Endothelial cell of umbilical vein (primary cell): ENCODE results near the gene SMARCA4. TPM values are rescaled to one million over a fixed set of nuclear protein-coding genes. Genes with fewer than 3 reads are reported as not detected.

Experiments
- BruUV-seq: library from RNA; stranded (reverse); fragments of 400-500 nt; replicated peaks from 2 replicates; lab custom pipeline; 2021; lab: Mats Ljungman, UMichigan
- CTCF ChIA-PET: fragments of 300-600, 350-600 bp; sonication (Branson Sonifier 250); formaldehyde crosslinking; loops from one replicate; lab custom pipeline; 2021; ENCODE audit warnings: antibody characterized with exemption, inconsistent platforms; lab: Charles Lee
- POLR2A ChIA-PET: fragments of 300-600, 350-600 bp; sonication (Branson Sonifier 250); formaldehyde crosslinking; loops from one replicate; lab custom pipeline; 2021; ENCODE audit warnings: antibody characterized with exemption, inconsistent platforms; lab: Charles Lee
- DNase-seq: peaks from one replicate; pipeline ENCODE4 v3.0.0-alpha.2; 2011; ENCODE audit warnings: low read depth, low spot score
- FAIRE-seq: peaks from 2 replicates; lab custom pipeline; 2011; peaks lifted over from hg19 to GRCh38; lab: Jason Lieb, UNC
- H2AFZ ChIP-seq: 2 replicates; pipeline ENCODE4 v1.6.0; 2012; ENCODE audit warnings: low read depth, low read length, control low read depth, inconsistent platforms
- H3K27ac ChIP-seq: 2 replicates; pipeline ENCODE4 v1.5.1; 2011; ENCODE audit warnings: low read depth, mild to moderate bottlenecking, control low read depth, low read length, moderate library complexity; ENCODE audit not compliant: insufficient read depth
- H3K27me3 ChIP-seq, 2 experiments: 2 replicates each; pipeline versions ENCODE4 v1.6.0 to v1.6.1; 2011; ENCODE audit warnings: low read length in 2 of 2, mixed read lengths in 1 of 2; ENCODE audit not compliant: control insufficient read depth in 2 of 2, insufficient read depth in 2 of 2
- H3K36me3 ChIP-seq, 2 experiments: 2 replicates in 1 of 2; 3 replicates in 1 of 2; pipeline ENCODE4 v1.5.1; 2011; ENCODE audit warnings: low read length in 2 of 2, mild to moderate bottlenecking in 1 of 2, moderate library complexity in 1 of 2; ENCODE audit not compliant: control insufficient read depth in 2 of 2, insufficient read depth in 2 of 2; ENCODE audit errors: extremely low read depth in 1 of 2
- H3K4me1 ChIP-seq: 3 replicates; pipeline ENCODE4 v1.5.1; 2011; ENCODE audit warnings: mild to moderate bottlenecking, low read length; ENCODE audit not compliant: control insufficient read depth, insufficient read depth; ENCODE audit errors: extremely low read depth
- H3K4me2 ChIP-seq: 2 replicates; pipeline ENCODE4 v1.6.1; 2011; ENCODE audit warnings: low read length, control low read depth, mixed read lengths; ENCODE audit not compliant: insufficient read depth
- H3K4me3 ChIP-seq, 3 experiments: fragments of 200-600 bp in 1 of 3; sonication (generic), shearing (Covaris generic) in 1 of 3; replicated peaks in 1 of 3; 2 replicates each; pipeline ENCODE4 v1.5.1; 2011 to 2016; ENCODE audit warnings: control low read depth in 3 of 3, low read length in 3 of 3, mild to moderate bottlenecking in 2 of 3, inconsistent platforms in 1 of 3, low read depth in 1 of 3, moderate library complexity in 1 of 3; ENCODE audit not compliant: insufficient read depth in 1 of 3
- H3K79me2 ChIP-seq: 2 replicates; pipeline ENCODE4 v1.6.0; 2012; ENCODE audit warnings: low read length, inconsistent platforms; ENCODE audit not compliant: control insufficient read depth, insufficient read depth
- H3K9ac ChIP-seq: replicated peaks from 2 replicates; pipeline ENCODE3; 2011; ENCODE audit warnings: low read length, control low read depth; ENCODE audit not compliant: insufficient read depth; ENCODE audit errors: extremely low read depth
- H3K9me1 ChIP-seq: replicated peaks from 3 replicates; pipeline ENCODE4 v1.6.0; 2011; ENCODE audit warnings: mild to moderate bottlenecking, low read length; ENCODE audit not compliant: control insufficient read depth, insufficient read depth; ENCODE audit errors: extremely low read depth
- H3K9me3 ChIP-seq: replicated peaks from 2 replicates; pipeline ENCODE4 v1.5.1; 2012; ENCODE audit warnings: low read length, inconsistent platforms; ENCODE audit not compliant: control insufficient read depth, insufficient read depth
- H4K20me1 ChIP-seq: replicated peaks from 2 replicates; pipeline ENCODE3; 2011; ENCODE audit warnings: mild to moderate bottlenecking, low read length; ENCODE audit not compliant: control insufficient read depth, insufficient read depth; ENCODE audit errors: extremely low read depth
- EZH2 ChIP-seq: IDR thresholded peaks from 2 replicates; pipeline ENCODE4 v1.6.1; 2012; ENCODE audit warnings: borderline replicate concordance, low read depth, mild to moderate bottlenecking, moderate library complexity, low read length, inconsistent platforms; ENCODE audit not compliant: severe bottlenecking
- FOS ChIP-seq: IDR thresholded peaks from 2 replicates; pipeline ENCODE4 v1.6.1; 2011; ENCODE audit warnings: mild to moderate bottlenecking, low read length, moderate library complexity, borderline replicate concordance; ENCODE audit not compliant: insufficient read depth
- GATA2 ChIP-seq: IDR thresholded peaks from 2 replicates; pipeline ENCODE4 v1.7.0; 2011; ENCODE audit warnings: low read depth, mild to moderate bottlenecking, moderate library complexity, mixed read lengths, low read length; ENCODE audit not compliant: insufficient read length, insufficient read depth
- JUN ChIP-seq: IDR thresholded peaks from 2 replicates; pipeline ENCODE4 v1.6.1; 2011; ENCODE audit warnings: borderline replicate concordance, low read depth; ENCODE audit not compliant: insufficient read length, insufficient read depth
- MYC ChIP-seq: IDR thresholded peaks from one replicate; pipeline ENCODE4 v1.6.1; 2011; ENCODE audit warnings: mild to moderate bottlenecking, low read depth, low read length
- POLR2A ChIP-seq: IDR thresholded peaks from 2 replicates; pipeline ENCODE4 v1.6.1; 2012; ENCODE audit warnings: low read depth, mild to moderate bottlenecking, control low read depth, low read length
- POLR2AphosphoS5 ChIP-seq: IDR thresholded peaks from 2 replicates; pipeline ENCODE4 v1.6.1; 2012; ENCODE audit warnings: low read depth, mild to moderate bottlenecking, control low read depth, low read length, moderate library complexity; ENCODE audit not compliant: insufficient read depth
- dilution Hi-C: fragments of 300-500 bp; cut with MboI; formaldehyde crosslinking; loops from one replicate; pipeline ENCODE4 v1.15.0; 2019; ENCODE audit warnings: low sequenced_read_pairs; ENCODE audit not compliant: extremely low pct_ligation_motif_present
- intact Hi-C: fragments of 100-400 bp; cut with micrococcal nuclease; formaldehyde crosslinking; loops from one replicate; pipeline ENCODE4 v1.10.0; 2022
- polyA plus RNA-seq, 4 experiments: library from polyadenylated mRNA; depleted of rRNA in 3 of 4; stranded (reverse) in 3 of 4; unstranded in 1 of 4; fragments of >200 nt; gene quantifications; 2 replicates each; pipeline versions ENCODE4 v1.2.1 to v1.2.3, GENCODE V29; 2011 to 2012; ENCODE audit warnings: missing spikeins in 1 of 4
- total RNA-seq: library from RNA; stranded (reverse); gene quantifications from 2 replicates; pipeline ENCODE4 v1.2.3, GENCODE V29; 2021
- TF ChIP-seq, protein P1 (sequence below), 2 donors: IDR thresholded peaks; 1 replicate in 1 of 2; 2 replicates in 1 of 2; pipeline ENCODE4 v1.5.1; 2011; ENCODE audit warnings: low read length in 2 of 2, mild to moderate bottlenecking in 2 of 2, moderate library complexity in 2 of 2, control low read depth in 1 of 2, inconsistent platforms in 1 of 2, low read depth in 1 of 2; ENCODE audit not compliant: insufficient read depth in 1 of 2; ENCODE audit errors: extremely low read depth in 1 of 2
- TF ChIP-seq, protein P2 (sequence below): IDR thresholded peaks from 2 replicates; pipeline ENCODE4 v1.6.1; 2011; ENCODE audit not compliant: insufficient read depth, insufficient read length

SMARCA4 gene
- total and polyA plus RNA-seq, 2 donors (not counting 3 experiments of a cell fraction or from before 2014, with no cell fraction given), result 65.0 to 177 TPM

DNA sequence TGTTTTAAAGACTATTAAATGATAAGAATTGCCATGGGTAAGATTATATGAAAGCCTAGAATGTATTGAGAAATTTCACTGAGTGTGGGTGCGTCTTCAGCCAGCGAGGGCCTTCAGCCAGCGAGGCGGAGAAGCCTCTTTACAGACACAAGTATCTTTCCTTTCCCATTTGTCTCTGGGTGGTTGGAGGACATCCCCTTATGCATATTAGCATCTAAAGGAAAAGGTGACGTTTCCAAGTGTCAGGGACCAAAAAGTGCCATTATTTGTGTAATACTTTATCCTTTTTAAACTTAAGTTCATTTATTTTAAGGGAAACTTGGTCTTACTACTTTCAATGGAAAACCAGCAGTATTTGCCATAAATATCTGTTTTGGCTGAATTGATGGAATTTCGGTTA is 22.2 kb downstream of the SMARCA4 start:
- peaks cover 64% of the 10 kb centered on the region for H3K79me2 ChIP-seq
- no peak overlapping the region for H3K4me3 ChIP-seq
- H3K36me3 ChIP-seq, result peaks cover 3 to 43% of the 10 kb centered on the region in 2 experiments
- intact Hi-C loops, result no loop called here
- DNase-seq, result no peak
- H3K4me1 ChIP-seq, result no peaks in the 10 kb centered on the region
- FAIRE-seq, result no peak
- dilution Hi-C loops, result no loop called here
- H3K9me3 ChIP-seq, result no peaks in the 10 kb centered on the region
- ChIA-PET CTCF (interaction anchor here (1.3 kb wide), 1 partner anchor 46 kb away, joined by 5 read pairs; no protein-coding TSS in a partner anchor), POLR2A (no interaction called here)
- no peak overlapping the region for H3K9ac ChIP-seq
- TF ChIP-seq JUN (no peak), POLR2AphosphoS5 (no peak), MYC (no peak), GATA2 (no peak), FOS (no peak), POLR2A (no peak), EZH2 (no peak)
- TF ChIP-seq, protein P1, sequence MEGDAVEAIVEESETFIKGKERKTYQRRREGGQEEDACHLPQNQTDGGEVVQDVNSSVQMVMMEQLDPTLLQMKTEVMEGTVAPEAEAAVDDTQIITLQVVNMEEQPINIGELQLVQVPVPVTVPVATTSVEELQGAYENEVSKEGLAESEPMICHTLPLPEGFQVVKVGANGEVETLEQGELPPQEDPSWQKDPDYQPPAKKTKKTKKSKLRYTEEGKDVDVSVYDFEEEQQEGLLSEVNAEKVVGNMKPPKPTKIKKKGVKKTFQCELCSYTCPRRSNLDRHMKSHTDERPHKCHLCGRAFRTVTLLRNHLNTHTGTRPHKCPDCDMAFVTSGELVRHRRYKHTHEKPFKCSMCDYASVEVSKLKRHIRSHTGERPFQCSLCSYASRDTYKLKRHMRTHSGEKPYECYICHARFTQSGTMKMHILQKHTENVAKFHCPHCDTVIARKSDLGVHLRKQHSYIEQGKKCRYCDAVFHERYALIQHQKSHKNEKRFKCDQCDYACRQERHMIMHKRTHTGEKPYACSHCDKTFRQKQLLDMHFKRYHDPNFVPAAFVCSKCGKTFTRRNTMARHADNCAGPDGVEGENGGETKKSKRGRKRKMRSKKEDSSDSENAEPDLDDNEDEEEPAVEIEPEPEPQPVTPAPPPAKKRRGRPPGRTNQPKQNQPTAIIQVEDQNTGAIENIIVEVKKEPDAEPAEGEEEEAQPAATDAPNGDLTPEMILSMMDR (IDR thresholded peaks at IDR 0.05; ENCODE audit: extremely low read depth in 1 of 2, insufficient read depth in 1 of 2, low read depth in 1 of 2, low read length in 2 of 2), result no peak
- TF ChIP-seq, protein P2, sequence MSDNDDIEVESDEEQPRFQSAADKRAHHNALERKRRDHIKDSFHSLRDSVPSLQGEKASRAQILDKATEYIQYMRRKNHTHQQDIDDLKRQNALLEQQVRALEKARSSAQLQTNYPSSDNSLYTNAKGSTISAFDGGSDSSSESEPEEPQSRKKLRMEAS, result no peak
- BruUV-seq, result no TSS peak
- no peaks in the 10 kb centered on the region for H3K27me3 ChIP-seq
- H2AFZ ChIP-seq, result no peak overlapping the region
- H3K4me2 ChIP-seq, result no peak overlapping the region
- H4K20me1 ChIP-seq, result no peaks in the 10 kb centered on the region
- H3K27ac ChIP-seq, result no peak overlapping the region
- no peaks in the 10 kb centered on the region for H3K9me1 ChIP-seq
